Central memory CD4-positive, alpha-beta T cell (primary cell): ENCODE results near the gene CD5L.

Experiments used
- DNase-seq: peaks from one replicate; pipeline ENCODE4 v3.0.0; 2022
- total RNA-seq, 3 experiments: gene quantifications; one replicate each; lab custom pipeline; 2026; lab: John Stamatoyannopoulos, UW

The CD5L gene
- total RNA-seq = 0 reads per million in 3 experiments

DNA sequence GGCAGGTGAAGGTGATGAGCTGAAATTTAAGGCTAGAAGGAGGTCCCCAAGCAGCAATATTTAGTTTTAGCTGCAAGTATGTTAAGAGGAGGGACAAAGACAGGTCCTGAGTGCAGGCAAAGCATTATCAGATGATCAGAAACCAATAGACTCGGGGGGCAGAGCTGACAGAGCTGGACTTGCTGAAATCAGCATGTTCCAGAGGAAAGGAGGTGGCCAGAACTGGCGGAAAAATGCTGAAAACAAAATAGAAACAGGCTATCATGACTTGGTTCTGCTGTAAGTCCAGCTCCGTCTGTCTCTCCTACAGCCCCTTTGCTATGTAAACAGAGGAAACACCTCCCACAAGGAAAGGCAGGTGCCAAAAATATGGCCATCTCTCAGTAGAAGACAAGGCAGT is at the start of gene CD5L:
Gene CD5L (minus strand): TSS at position 101 of the 400 bp plus-strand sequence. CDS start 107 bp downstream, outside the sequence.
- DNase-seq = no peak

DNA sequence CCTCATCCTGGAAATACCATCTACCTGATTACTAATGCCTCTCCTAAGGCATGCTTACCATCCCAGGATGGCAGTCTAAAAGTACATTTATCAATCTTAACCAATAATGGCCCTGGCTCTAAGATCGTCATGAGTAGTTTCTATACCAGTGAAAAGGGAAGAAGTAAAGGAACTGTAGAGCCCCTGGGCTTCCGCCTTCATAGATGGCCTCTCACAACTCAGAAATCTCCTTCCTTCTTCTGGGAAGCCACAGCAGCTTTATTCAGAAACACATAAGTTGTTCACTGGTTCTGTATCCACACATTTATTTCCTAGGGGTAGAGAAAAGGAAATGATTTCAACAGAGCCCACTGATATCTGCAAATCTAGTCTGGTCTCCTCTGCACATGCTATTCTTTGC is 41.0 kb upstream of the CD5L start:
- no peak for DNase-seq

- no peak for DNase-seq
Observed at GRCh38 chr1:157880621-157881020, 39.0 kb upstream of the CD5L start.

DNA sequence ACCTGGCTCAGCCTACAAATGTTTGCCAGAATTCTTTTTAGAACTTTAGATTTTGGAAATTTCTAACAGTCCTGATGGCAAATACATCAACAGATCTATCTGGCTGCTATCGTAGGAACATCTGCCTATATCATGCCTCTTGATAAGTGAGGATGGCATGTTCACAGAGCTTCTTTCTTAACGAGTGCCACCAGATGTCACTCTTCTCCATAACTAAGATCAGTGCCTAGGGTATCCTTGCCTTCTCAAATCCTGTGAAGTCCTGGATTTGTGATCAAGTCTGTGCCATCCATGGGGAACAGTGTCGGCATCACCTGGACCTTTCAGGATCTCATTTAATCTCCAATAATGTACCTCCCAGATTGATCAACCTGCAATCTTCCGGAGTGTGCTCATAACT is 36.5 kb upstream of the CD5L start:
- DNase-seq = no peak

DNA sequence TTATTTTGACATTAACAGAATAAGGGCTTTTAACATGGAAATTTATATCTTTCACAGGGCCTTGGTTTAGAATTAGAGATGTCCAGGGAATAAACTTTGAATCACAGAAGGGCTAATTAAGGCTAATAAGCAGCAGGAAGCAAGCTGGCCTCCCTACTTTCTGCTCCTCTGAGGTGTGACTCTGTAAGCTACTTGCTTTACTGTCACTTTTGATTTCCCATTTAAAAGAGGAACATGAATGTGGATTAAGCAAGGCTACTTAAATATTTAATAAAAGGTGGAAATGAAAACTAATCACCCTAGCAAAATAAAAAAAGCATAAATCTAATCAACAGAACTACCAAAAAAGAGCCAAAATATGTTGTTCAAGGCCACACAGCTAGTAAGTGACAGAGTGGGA is 28.9 kb upstream of the CD5L start:
- DNase-seq = no peak

DNA sequence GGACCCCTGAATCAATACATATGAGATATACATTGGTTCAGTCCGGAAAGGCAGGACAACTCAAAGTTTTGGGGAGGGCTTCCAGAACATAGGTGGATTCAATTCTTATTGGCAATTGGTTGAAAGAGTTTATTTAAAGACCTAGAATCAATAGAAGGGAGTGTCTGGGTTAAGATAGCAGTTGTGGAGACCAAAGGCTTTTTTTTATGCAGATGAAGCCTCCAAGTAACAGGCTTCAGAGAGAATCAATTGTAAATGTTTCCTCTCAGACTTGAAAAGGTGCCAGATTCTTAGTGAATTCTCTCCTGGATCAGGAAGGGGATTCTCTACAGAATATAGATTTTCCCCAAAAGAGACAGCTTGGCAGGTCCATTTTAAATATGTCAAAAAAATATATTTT is 27.0 kb upstream of the CD5L start:
- no peak for DNase-seq

DNA sequence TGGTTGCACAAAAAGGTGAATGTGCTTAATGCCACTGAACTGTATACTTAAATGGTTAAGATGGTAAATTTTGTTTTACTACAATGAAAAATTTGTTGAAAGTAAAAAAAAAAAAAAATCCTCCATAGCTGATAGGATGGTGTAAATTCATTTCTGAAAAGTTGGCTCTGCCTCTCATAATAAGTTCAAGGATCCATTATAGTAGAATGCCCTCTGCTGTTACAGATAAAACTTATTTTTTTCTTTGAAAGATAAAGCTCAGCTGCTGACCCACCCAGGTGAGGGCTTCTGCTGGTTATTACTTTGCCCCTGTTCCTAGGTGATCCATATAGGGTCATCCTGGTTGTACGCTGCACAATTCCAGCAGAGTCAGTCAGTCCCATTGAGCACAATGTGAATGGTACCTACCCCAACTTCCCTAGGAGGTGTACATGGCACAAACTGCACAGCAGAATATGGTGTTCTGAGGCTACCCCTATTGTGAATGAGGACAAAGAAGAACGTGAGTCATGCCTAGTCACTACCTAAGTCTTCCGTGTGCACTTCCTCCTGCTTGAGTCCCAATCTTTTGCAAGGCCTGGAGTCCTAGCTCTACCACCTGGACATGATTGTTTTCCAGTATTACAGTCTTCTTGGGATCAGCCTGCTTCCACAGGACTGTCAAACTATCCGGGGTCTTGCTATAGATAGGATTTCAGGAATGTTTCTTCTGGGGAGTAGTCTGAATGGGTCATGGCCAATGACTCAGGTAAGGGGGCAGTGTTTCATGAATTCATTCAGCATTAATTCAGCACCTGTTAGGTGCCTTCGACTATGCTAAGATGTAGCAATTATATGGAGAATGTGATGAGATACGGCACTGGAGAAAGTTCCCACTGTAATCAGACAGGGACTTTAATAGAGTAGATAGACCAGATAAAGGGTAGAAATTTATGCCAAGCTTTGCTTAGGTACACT is 20.8 kb upstream of the CD5L start:
- no peak for DNase-seq

- no peak for DNase-seq
Observed at GRCh38 chr1:157856538-157856937, 14.9 kb upstream of the CD5L start.

DNA sequence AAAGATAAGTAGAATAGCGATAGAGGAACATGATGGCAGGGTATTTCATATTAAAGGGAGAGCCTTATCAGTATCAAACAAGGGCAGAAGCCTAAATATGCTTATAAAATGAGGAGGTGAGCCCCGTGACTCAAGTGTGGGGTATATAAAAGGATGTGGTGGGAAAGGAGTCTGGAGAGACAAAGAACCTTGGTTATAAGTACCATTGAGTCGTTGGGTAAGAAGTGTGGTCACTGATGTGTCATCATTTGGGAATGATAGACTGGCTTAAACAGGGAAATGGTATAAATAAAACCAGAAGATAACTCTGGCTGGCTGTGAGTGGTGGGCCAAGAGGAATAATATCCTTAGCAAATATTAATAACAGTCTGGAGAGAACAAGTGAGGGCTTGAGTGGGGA is 10.9 kb upstream of the CD5L start:
- DNase-seq = no peak

GRCh38 chr1:157849229-157849875 is 7.7 kb upstream of the CD5L start:
- no peak for DNase-seq

DNA sequence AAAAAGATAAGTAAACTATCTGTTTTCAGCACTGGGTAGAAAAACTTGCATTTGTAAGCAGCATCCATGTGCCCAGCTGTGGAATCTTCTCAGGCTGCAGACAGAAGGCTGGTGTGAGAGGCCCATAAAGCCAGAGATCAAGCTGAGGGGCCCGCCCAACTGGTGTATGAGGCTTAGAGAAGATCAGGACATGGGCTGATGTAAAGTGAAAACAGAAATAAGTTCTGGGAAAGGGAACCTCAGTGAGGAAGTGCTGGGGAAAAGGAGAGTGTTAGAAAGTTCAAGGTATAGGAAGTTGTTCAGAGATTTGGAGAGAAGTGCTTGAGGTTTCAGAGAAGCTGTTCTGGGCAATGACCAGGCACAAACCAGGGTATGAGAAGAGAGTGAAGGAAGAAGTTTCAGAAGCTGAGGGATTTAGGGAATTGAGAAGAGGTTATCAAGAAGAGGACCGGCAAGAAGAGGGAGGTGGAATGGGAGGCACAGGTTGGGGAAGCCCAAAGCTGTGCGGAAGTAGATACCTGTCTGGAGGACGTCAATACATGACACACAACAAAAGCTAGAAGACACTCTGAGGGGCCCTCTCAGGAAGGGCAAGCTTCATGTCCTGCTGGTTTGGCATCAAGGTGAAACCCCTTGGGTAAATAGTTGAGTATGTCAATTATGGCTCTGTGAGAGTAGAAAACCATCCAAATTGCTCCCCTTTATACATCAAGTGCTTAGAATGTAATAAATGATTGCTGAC is 2.7 kb upstream of the CD5L start:
- no peak for DNase-seq

DNA sequence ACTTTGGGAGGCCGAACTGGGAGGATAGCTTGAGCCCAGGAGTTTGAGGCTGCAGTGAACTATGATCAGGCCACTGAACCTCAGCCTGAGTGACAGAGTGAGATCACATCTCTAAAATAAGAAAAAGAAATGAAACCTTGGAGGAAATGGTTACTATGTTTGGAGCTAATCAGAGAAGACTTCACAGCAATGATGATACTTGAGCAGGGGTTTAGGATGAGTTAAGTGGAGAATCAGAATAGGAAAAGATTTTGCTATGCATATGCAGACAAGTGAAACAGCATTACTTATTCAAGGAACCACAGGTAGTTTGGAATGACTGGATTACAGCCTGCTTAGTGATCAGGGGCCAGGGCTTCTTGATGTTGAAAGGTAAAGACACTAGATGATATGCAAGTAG is 1.3 kb upstream of the CD5L start:
- DNase-seq = no peak

- no peak for DNase-seq
Observed at GRCh38 chr1:157838966-157839365, 2.6 kb downstream of the CD5L start.

GRCh38 chr1:157834430-157834829 is 7.2 kb downstream of the CD5L start:
- no peak for DNase-seq

GRCh38 chr1:157833145-157833544 is 8.5 kb downstream of the CD5L start:
- no peak for DNase-seq

DNA sequence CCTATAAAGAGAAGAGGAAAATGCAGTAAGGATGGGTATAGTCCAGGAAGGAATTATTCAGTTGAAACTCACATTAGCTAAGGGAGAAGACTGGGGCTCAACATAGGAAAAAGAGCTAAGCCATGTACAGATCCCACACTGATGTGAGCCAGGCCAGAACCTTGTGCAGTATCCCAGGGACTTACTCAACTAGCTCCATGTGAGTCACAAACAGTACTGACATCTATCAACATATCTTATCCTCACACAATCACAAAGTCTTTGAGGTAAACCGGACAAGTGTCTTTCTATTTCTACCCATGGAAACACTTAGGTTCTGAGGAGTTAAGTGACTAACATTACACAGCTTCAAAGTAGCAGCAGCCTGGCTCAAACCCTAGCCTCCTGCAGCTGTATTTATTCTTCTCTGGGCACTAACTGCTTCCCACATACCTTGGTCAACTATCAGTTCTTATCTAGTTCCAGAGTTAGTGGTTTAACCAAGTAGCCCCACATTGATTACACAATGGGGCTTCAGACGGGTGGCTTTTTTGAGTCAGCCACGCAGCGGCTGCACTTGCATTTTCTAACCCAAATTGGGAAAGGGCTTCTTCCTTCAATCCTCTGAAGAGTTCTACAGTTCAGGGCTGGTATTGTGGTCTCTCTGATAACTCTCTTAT is 9.5 kb downstream of the CD5L start:
- no peak for DNase-seq

GRCh38 chr1:157830887-157831286 is 10.7 kb downstream of the CD5L start:
- DNase-seq = no peak

DNA sequence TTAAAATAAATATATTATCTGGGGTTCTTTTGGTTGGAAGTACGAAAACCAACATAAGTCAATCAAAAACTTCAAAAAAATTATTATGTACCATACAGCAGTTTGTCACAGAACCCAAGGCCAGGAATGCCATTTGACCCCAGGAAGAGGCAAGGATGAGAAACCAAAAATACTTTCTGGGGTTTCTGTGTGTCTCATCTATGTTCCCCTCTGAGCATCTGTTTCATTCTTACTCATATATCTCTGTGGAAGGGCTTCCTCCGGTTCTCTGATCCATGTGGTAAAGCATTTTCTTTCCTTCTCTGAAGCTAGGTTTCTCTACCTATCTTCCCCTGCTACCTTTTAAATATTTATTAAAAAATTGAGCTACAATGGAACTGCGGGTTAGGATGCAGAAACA is 11.9 kb downstream of the CD5L start:
- no peak for DNase-seq

GRCh38 chr1:157829210-157829609 is 12.4 kb downstream of the CD5L start:
- DNase-seq = no peak

GRCh38 chr1:157820299-157820698 is 21.3 kb downstream of the CD5L start:
- DNase-seq = no peak

DNA sequence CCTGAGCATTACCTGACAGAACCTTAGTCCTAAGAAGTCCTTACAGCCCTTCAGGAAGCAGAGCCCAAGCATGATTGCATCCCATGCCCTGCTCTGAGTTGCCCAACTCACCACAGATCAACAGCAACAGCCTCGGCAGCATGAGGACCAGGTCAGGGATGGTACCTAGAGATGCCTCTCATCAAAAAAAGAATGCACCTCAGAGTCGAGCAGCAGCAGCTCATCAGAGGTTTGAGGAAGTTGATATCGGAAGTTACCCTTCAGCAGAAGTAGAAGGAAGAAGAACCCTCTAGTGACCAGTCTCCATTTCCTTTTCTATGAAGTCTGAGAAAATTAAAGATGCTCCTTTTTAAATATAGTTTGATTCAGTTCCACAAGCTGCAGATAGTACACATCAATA is 21.7 kb downstream of the CD5L start, which contains the start of gene FCRL1:
Gene FCRL1 (minus strand): TSS at position 225 of the 400 bp plus-strand sequence. CDS start 83 bp downstream, at position 142.
- DNase-seq = no peak

DNA sequence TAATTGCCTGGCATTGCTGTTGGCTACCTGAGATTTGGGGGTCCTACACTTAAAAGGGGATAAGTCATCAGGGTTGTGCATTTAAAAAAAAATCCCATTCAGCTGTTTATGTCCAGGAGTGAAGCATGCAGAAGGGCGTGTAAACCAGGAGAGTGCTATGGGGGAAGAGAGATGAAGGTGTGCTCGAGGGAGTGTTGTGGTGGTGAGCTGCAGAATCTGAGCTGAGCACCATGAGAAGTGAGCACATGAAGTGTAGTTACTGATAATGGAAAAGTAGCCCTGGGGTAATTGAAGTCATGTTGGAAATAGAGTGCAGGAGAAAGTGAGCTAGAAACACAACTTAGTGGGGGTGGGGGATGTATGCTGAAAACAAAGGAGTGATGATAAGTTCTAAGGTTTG is 22.4 kb downstream of the CD5L start:
- DNase-seq = no peak

DNA sequence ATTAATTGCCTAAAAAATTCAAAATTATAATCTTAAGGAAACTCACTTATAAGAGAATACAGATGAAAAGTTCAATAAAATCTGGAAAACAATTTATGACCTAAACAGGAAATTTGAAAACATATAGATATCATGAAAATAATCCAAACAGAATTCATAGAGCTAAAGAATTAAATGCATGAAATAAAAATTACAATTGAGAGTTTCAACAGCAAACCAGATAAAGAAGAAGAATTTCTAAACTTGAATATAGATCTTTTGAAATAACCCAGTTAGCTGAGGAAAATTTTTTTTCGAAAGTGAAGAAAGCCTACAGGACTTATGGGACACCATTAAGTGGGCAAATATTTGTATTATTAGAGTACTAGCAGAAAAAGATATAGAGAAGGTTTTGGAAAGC is 28.3 kb downstream of the CD5L start:
- DNase-seq = no peak
